AG20443 (cell line): ENCODE data around the gene RFX8.
"Not testable (repeated sequence)": the region's sequence is repeated elsewhere in the genome, so short reads cannot be mapped to it uniquely, and the experiment has no call there.

Source experiments
- DNase-seq: peaks from one replicate; pipeline ENCODE4 v3.0.0; 2012; ENCODE audit warnings: low spot score, mixed read lengths

RFX8 gene

DNA sequence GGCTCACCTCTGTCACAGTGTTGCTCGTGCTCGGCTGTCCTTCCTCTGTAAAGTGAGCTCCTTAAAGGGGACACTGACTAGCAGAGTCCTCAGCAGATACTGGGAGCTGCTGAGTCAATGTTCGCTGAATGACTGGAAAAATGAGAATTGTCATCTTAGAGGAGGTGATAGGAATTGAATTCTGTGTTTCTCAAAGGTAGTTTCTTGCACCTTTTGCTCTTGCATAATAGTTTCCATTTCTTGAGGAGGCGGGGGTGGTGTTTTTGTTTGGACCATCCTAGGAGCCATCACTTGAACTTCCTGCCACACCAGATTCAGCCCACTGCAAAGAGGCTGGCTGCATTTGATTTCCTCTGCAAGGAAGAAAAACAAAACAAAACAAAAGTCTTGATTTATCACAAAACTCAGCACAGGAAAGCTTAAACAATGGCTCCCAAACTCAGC lies 11.4 kb upstream of the RFX8 start:
- DNase-seq, result no peak

- no peak for DNase-seq
Measured at GRCh38 chr2:101485856-101486255, 10.9 kb upstream of the RFX8 start.

DNA sequence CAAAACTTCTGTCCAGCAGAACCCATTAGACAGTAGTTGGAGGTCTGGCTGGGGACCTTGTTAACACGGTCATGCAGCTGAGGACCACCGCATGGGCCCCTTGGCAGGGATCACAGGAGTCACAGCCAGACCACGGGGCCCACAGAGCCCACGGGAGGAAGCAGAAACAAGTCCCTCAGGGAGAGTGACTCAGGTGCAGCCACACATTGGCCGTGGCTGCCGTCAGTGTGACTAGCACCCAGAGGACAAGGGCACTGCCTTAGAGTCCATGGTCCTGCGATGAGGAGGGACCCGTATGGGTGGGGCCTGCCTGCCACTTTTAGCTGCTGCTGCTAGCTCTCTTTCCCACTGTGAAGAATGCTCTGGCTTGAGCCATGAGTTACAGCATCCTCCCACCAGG lies 5.9 kb upstream of the RFX8 start:
- DNase-seq, result no peak

GRCh38 chr2:101479810-101480209 lies 4.9 kb upstream of the RFX8 start:
- no peak for DNase-seq

GRCh38 chr2:101479328-101479727 lies 4.4 kb upstream of the RFX8 start:
- no peak for DNase-seq

DNA sequence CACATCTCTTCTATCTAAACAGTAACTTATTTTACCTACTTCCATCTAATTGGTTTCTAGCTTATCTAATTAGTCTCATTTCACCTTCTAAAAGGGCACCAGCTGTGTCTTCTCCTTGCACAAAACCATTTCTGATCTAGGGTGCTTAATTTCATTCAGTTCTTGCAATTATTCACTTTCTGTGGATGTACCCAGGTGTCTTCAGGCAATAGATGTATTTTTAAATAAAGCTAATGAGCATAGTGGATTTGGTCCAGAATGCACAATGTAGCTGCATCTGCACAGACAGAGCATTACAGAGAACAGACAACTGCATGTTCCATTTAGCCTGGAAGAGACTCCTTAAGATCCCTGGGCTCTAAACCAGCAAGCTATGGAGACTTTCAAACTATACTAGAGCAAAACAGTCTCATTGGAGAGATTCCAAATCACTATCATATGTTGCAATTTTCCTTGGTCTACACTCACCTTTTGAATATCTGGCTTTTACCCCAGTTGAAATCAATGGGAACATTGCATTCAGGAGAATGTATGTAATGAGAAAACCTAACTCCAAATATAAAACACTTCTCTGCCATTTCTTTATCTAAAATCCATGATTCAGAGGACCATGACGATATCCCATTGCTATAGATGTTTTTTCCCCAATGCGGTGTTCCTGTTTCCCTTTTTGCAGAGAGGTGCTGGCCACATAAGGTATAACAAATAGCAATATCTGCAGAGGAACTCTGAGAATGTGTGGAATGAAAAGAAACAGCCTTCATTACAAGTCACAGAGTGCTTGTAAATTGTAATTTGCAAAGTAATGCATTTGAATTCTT lies 3.5 kb upstream of the RFX8 start:
- no peak for DNase-seq

- no peak for DNase-seq
Measured at GRCh38 chr2:101477556-101477955, 2.6 kb upstream of the RFX8 start.

- DNase-seq, result no peak
Measured at GRCh38 chr2:101476605-101477208, 1.8 kb upstream of the RFX8 start.

GRCh38 chr2:101473911-101474701 lies 806 bp downstream of the RFX8 start:
- DNase-seq, result peak; percentile 85

- DNase-seq, result no peak
Measured at GRCh38 chr2:101473591-101473910, 1.4 kb downstream of the RFX8 start.

DNA sequence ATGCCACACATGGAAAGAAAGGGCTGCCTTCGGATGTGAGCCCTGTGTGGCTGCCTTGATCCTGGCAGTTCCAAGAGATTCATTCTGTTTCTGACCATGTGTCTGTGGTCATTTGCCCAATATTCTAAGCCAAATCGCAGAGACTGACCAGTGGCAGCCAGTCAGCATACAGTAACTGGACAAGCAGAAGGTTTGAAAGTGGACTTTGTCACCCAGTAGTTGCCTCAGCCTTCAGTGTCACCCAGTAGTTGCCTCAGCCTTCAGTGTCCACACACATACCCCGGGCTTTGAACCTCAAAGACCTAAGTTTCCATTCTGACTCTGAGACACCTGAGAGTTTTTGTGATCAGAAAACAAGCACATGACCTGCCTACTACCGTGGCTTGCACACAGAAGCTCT lies 5.0 kb downstream of the RFX8 start:
- DNase-seq, result no peak

GRCh38 chr2:101467306-101467705 lies 7.6 kb downstream of the RFX8 start:
- no peak for DNase-seq

GRCh38 chr2:101466426-101466825 lies 8.5 kb downstream of the RFX8 start:
- no peak for DNase-seq

DNA sequence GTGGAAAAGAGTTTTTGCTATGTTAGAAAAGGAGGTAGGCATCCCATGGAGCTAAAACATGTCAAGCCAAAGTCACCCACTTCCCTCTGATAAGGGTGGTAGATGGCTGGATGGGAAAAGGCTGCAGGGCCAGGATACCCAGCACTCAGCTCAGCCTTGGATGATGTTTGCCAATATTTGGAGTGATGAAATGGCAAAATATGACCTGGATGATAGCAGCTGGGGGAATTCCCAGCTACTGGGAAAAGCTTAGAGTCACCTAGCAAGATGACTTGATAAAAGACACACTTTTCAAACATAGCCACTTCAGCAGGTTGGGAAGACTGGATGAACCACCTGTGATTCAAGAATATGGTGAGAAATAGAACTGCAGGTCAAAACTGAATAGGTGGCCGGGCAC lies 10.1 kb downstream of the RFX8 start:
- DNase-seq, result no peak

DNA sequence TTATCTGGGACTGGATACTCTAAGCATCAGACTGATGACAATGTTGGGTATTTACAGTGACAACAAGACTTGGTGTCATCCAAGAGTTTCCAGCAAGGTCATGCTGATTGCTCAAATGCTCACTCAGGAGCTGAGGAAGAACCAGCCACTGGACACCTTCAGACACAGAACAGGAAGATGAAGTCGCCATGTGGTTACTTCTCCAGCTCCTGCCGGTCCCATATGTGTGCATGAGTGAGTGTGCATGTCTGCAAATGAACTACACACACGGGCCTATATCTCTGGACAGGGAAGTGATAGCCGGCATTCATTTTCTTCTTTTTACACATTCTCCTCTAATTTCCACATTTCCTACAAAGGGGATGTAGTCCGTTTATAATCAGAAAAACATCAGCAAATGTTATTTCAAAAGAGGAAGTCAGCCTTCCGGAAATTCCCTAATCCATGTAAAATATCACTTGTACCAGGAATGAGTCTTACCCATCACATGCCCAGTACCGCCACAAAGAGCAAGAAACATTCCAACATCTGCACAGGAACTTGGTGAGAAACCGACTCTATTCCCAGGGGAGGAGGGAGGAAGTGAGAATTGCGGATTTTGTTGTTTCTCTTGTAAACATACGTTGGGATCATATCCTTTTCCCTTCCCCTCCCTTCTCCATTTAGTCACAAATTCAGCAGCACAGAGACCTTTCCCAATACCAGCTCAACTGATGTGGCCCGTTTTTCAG lies 10.8 kb downstream of the RFX8 start:
- DNase-seq, result peak; percentile 80

DNA sequence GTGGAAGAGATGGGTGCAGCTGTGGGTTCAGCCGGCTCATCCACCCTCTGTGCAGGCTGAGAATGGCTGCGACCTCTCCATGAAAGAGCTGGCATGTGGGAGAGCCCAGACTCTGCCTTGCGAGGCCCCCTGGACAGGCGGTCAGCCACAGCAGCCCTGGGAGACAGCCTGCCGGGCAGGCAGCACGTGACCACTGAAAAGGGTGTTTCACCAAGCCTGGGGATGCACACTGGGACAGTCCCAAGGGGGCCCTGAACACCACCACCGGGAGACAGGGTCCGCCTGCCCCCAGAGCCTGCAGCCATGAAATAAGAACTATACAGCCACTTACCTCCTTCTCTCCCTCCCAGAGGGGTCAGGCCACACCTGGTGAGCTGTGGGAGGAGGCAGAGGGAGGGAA lies 11.5 kb downstream of the RFX8 start:
- no peak for DNase-seq

- DNase-seq, result no peak
Measured at GRCh38 chr2:101461381-101461780, 13.5 kb downstream of the RFX8 start.

DNA sequence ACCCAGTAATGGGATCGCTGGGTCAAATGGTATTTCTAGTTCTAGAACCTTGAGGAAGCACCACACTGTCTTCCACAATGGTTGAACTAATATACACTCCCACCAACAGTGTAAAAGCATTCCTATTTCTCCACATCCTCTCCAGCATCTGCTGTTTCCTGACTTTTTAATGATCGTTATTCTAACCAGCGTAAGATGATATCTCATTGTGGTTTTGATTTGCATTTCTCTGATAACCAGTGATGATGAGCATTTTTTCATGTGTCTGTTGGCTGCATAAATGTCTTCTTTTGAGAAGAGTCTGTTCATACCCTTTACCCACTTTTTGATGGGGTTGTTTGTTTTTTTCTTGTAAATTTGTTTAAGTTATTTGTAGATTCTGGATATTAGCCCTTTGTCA lies 20.5 kb downstream of the RFX8 start:
- DNase-seq, result not testable (repeated sequence)

- DNase-seq, result no peak
Measured at GRCh38 chr2:101450965-101451364, 23.9 kb downstream of the RFX8 start.

DNA sequence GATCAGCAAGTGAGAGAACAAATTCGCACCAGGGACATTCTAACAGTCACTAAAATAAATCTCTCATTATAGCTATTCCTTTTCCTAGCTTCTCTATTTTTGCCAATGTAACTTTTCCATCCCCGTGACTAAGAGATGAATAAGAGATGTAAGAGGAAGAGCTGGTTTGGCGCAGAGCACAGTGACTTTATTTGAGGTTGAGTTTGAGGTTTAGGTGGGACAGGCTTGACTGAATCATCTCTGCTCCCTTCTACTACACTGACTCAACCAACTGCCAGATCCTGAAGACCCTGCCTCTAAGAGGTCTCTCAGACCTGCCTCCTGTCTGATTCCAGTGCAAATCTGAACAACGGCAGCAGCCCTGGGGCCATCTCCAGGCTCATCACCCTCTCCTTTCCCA lies 28.0 kb downstream of the RFX8 start:
- DNase-seq, result peak; percentile 68

GRCh38 chr2:101442667-101443061 lies 32.2 kb downstream of the RFX8 start:
- DNase-seq, result no peak

- DNase-seq, result peak; percentile 44
Measured at GRCh38 chr2:101442042-101442666, 32.8 kb downstream of the RFX8 start.
